ENCODE data around the gene ZNF670. TPM values are rescaled to one million over a fixed set of nuclear protein-coding genes. Genes with fewer than 3 reads are reported as not detected.

ZNF670 gene
- total RNA-seq, 1 experiment from 2014 or later = 6.0 TPM

DNA sequence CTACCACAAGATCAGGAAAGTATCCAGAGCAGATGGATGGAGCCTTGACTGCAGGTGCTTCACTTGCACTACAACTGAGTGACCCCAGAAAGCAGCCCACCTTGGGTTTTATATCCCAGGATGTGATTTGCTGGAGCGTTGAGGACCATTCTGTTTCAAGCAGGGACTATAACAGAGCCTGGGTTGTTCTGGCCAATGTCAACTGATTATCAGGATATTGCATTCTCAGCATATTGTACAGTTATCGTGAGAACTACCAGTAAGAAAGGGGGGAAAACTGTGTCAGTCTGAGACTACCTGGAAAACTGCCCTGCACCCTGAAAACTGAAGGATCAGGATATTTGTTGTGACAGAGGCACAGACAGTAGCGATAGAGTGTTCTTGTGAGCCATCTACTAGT, 17.5 kb upstream of the ZNF670 start:
- no TSS peak for BruUV-seq (replicated peaks)
- Histone ChIP-seq H3K36me3 (ENCODE audit: control insufficient read depth, insufficient read depth, low read length) (peaks cover 8% of the 10 kb centered on the region), H3K4me3 (ENCODE audit: low read depth, low read length) (no peak overlapping the region), H3K9me3 (peaks cover 21% of the 10 kb centered on the region), H3K27me3 (replicated peaks; ENCODE audit: control insufficient read depth, insufficient read depth, low read length) (no peaks in the 10 kb centered on the region), H3K4me1 (no peaks in the 10 kb centered on the region)
- intact Hi-C loops (cut with micrococcal nuclease; ENCODE audit: unreplicated experiment) = no loop called here
- Mint-ChIP-seq H3K36me3 (ENCODE audit: insufficient read depth, unreplicated experiment) (peaks cover 32% of the 10 kb centered on the region), H3K27ac (ENCODE audit: unreplicated experiment) (no peak overlapping the region), H3K4me1 (ENCODE audit: low read depth, unreplicated experiment) (no peaks in the 10 kb centered on the region), H3K27me3 (ENCODE audit: insufficient read depth, unreplicated experiment) (no peaks in the 10 kb centered on the region), H3K4me3 (ENCODE audit: unreplicated experiment) (no peak overlapping the region), H3K9me3 (ENCODE audit: unreplicated experiment) (peaks cover 9% of the 10 kb centered on the region)
- no peak for DNase-seq
- POLR2A ChIA-PET = no interaction called here
- TF ChIP-seq, protein P1, sequence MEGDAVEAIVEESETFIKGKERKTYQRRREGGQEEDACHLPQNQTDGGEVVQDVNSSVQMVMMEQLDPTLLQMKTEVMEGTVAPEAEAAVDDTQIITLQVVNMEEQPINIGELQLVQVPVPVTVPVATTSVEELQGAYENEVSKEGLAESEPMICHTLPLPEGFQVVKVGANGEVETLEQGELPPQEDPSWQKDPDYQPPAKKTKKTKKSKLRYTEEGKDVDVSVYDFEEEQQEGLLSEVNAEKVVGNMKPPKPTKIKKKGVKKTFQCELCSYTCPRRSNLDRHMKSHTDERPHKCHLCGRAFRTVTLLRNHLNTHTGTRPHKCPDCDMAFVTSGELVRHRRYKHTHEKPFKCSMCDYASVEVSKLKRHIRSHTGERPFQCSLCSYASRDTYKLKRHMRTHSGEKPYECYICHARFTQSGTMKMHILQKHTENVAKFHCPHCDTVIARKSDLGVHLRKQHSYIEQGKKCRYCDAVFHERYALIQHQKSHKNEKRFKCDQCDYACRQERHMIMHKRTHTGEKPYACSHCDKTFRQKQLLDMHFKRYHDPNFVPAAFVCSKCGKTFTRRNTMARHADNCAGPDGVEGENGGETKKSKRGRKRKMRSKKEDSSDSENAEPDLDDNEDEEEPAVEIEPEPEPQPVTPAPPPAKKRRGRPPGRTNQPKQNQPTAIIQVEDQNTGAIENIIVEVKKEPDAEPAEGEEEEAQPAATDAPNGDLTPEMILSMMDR (IDR thresholded peaks at IDR 0.05; ENCODE audit: insufficient read depth in 1 of 2, low read depth in 1 of 2, low read length in 1 of 2, severe bottlenecking in 1 of 2, unreplicated experiment in 1 of 2) = no peak
- CTCF ChIA-PET = no interaction called here

DNA sequence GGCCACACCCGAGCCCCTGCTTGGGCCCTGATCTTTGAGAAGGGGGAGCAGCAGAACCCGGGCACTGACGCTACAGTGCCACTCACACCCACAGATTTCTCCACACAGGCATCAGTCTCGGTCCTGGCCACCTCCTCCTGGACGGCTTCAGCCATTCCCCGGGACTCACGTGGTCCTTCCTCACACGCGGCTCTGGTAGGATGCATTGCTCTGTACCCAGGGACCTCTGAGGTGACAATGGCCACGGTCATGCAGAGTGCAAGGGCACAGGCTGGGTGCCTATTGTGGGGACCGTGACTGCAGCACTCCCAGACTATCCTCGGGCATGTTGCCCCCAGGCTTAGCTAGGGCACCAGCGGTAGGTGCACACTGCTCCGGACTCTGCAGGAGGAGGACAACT, 11.8 kb upstream of the ZNF670 start:
- BruUV-seq (replicated peaks) = no TSS peak
- H3K4me1 ChIP-seq = no peaks in the 10 kb centered on the region
- H3K27me3 ChIP-seq (replicated peaks; ENCODE audit: control insufficient read depth, insufficient read depth, low read length) = no peaks in the 10 kb centered on the region
- ChIA-PET CTCF (no interaction called here), POLR2A (no interaction called here)
- DNase-seq = no peak
- H3K27ac Mint-ChIP-seq (ENCODE audit: unreplicated experiment) = no peak overlapping the region
- H3K9me3 Mint-ChIP-seq (ENCODE audit: unreplicated experiment) = no peaks in the 10 kb centered on the region
- H3K4me1 Mint-ChIP-seq (ENCODE audit: low read depth, unreplicated experiment) = no peaks in the 10 kb centered on the region
- no peaks in the 10 kb centered on the region for H3K36me3 ChIP-seq (ENCODE audit: control insufficient read depth, insufficient read depth, low read length)
- H3K4me3 Mint-ChIP-seq (ENCODE audit: unreplicated experiment) = no peak overlapping the region
- no peaks in the 10 kb centered on the region for H3K27me3 Mint-ChIP-seq (ENCODE audit: insufficient read depth, unreplicated experiment)
- no peaks in the 10 kb centered on the region for H3K36me3 Mint-ChIP-seq (ENCODE audit: insufficient read depth, unreplicated experiment)
- intact Hi-C loops (cut with micrococcal nuclease; ENCODE audit: unreplicated experiment) = no loop called here
- TF ChIP-seq, protein P1 (IDR thresholded peaks at IDR 0.05; ENCODE audit: insufficient read depth in 1 of 2, low read depth in 1 of 2, low read length in 1 of 2, severe bottlenecking in 1 of 2, unreplicated experiment in 1 of 2) = no peak
- no peaks in the 10 kb centered on the region for H3K9me3 ChIP-seq
- no peak overlapping the region for H3K4me3 ChIP-seq (ENCODE audit: low read depth, low read length)

DNA sequence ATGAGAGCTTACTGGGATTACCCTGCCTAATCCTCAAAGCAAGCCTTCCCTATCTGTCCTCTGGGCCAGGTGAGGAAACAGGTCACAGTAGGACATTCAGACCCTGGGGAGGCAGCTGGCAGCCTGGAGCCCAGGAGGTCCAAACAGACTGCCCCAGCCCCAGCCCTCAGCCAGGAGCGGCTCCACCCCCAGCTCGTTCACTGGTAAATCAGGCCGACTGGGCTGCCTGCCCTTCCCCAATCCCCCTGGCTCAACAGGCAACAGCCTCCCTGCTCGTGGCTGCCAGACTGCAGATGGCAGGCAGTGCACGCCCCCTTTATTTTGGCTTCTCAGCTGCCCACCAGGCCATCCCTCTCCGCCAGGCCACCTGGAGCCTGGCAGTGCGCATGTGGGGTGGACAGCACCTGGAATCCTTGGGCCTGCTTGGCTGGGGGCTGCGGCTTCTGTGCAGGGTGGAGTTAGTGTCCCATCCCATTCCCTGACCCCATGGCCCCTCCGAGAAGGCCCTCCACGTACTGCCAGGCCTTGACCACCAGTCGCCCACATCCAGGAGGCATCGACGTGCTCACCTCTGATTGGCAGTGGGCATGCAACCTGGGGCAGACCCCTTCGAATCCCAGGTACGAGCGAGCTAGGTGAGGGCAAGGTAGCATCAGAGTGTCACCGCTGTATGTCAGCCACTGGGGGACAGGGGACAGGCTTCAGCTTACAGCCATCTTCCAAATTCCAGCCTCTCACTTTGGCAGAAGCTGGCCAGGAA, 11.2 kb upstream of the ZNF670 start:
- Mint-ChIP-seq H3K27me3 (ENCODE audit: insufficient read depth, unreplicated experiment) (no peaks in the 10 kb centered on the region), H3K9me3 (ENCODE audit: unreplicated experiment) (peaks cover 6% of the 10 kb centered on the region), H3K27ac (ENCODE audit: unreplicated experiment) (no peak overlapping the region), H3K4me3 (ENCODE audit: unreplicated experiment) (no peak overlapping the region), H3K36me3 (ENCODE audit: insufficient read depth, unreplicated experiment) (no peaks in the 10 kb centered on the region), H3K4me1 (ENCODE audit: low read depth, unreplicated experiment) (no peaks in the 10 kb centered on the region)
- no peaks in the 10 kb centered on the region; the same call in 1 of the 2 replicates for H3K9me3 ChIP-seq
- ChIA-PET CTCF (no interaction called here), POLR2A (no interaction called here)
- H3K27me3 ChIP-seq (replicated peaks; ENCODE audit: control insufficient read depth, insufficient read depth, low read length) = no peaks in the 10 kb centered on the region
- no TSS peak for BruUV-seq (replicated peaks)
- no peak overlapping the region for H3K4me3 ChIP-seq (ENCODE audit: low read depth, low read length)
- TF ChIP-seq, protein P1 (IDR thresholded peaks at IDR 0.05; ENCODE audit: insufficient read depth in 1 of 2, low read depth in 1 of 2, low read length in 1 of 2, severe bottlenecking in 1 of 2, unreplicated experiment in 1 of 2) = no peak
- H3K4me1 ChIP-seq = no peaks in the 10 kb centered on the region
- DNase-seq = no peak
- H3K36me3 ChIP-seq (ENCODE audit: control insufficient read depth, insufficient read depth, low read length) = no peaks in the 10 kb centered on the region
- intact Hi-C loops (cut with micrococcal nuclease; ENCODE audit: unreplicated experiment) = no loop called here
